HCT116 (cell line): ENCODE results near the gene NENF.

Experiments used
- CEBPB ChIP-seq: IDR thresholded peaks from 2 replicates; pipeline ENCODE4 v1.6.1; 2012; ENCODE audit warnings: low read depth
- EZH2 ChIP-seq: fragments of 200-600 bp; sonication (generic); IDR thresholded peaks from 2 replicates; pipeline ENCODE4 v1.6.1; 2017; ENCODE audit warnings: antibody characterized with exemption, mixed run types
- EZH2phosphoT487 ChIP-seq: fragments of 200-600 bp; IDR thresholded peaks from 2 replicates; pipeline ENCODE4 v1.6.1; 2018; ENCODE audit warnings: antibody characterized with exemption, borderline replicate concordance
- POLR2A ChIP-seq: IDR thresholded peaks from 2 replicates; pipeline ENCODE4 v1.7.0; 2011; ENCODE audit warnings: borderline replicate concordance; ENCODE audit not compliant: insufficient read depth, insufficient read length; ENCODE audit errors: extremely low read depth
- POLR2AphosphoS5 ChIP-seq: IDR thresholded peaks from 2 replicates; pipeline ENCODE4 v1.6.1; 2011; ENCODE audit warnings: mild to moderate bottlenecking, low read depth, low read length, moderate library complexity
- RAD21 ChIP-seq: IDR thresholded peaks from 2 replicates; pipeline ENCODE4 v1.6.1; 2012; ENCODE audit warnings: low read depth, mild to moderate bottlenecking
- TCF7L2 ChIP-seq: IDR thresholded peaks from 2 replicates; pipeline ENCODE4 v1.7.0; 2011; ENCODE audit warnings: borderline replicate concordance, inconsistent platforms; ENCODE audit not compliant: insufficient read depth, insufficient read length; ENCODE audit errors: extremely low read depth
- TF ChIP-seq, protein P1 (sequence below), 3 experiments: fragments of 200-600 bp in 1 of 3; sonication (generic) in 1 of 3; IDR thresholded peaks in 2 of 3; conservative IDR thresholded peaks in 1 of 3; 2 replicates each; pipeline ENCODE4 v1.5.1; 2012 to 2017; ENCODE audit warnings: low read depth in 2 of 3, low read length in 2 of 3, antibody characterized with exemption in 1 of 3, borderline replicate concordance in 1 of 3, control low read depth in 1 of 3, mild to moderate bottlenecking in 1 of 3, mixed read lengths in 1 of 3, mixed run types in 1 of 3, moderate library complexity in 1 of 3; ENCODE audit not compliant: insufficient read depth in 1 of 3
- TF ChIP-seq, protein P2 (sequence below): IDR thresholded peaks from 2 replicates; pipeline ENCODE4 v1.6.1; 2012; ENCODE audit warnings: low read depth
- TF ChIP-seq, protein P3 (sequence below): IDR thresholded peaks from 2 replicates; pipeline ENCODE4 v1.6.1; 2012

DNA sequence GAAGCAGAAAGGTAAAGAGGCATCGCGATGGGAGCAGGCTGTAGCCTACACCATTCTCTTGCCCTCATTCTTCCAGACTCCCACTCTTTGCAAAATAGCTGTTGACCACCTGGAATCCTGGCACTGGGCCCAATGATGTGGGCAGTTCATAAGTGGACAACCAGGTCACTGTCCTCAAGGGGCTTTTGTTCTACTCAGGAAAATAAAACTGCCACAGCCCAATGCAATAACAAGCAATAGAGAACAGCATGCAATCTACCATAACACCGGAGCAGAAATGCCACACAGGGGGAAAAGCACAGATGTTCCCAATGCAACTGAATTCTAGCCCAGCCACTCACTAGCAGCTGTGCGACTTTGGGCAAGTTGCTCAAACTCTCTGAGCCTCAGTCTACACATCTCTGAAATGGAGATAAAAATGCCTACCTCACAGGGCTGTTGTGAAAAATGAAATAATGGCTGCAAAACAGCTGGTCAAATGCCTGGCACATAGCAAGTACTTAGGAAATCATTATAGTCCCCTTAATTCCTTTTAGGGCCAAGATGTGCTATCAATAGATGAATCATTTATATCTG lies 56.7 kb downstream of the NENF start:
- TF ChIP-seq, protein P1, sequence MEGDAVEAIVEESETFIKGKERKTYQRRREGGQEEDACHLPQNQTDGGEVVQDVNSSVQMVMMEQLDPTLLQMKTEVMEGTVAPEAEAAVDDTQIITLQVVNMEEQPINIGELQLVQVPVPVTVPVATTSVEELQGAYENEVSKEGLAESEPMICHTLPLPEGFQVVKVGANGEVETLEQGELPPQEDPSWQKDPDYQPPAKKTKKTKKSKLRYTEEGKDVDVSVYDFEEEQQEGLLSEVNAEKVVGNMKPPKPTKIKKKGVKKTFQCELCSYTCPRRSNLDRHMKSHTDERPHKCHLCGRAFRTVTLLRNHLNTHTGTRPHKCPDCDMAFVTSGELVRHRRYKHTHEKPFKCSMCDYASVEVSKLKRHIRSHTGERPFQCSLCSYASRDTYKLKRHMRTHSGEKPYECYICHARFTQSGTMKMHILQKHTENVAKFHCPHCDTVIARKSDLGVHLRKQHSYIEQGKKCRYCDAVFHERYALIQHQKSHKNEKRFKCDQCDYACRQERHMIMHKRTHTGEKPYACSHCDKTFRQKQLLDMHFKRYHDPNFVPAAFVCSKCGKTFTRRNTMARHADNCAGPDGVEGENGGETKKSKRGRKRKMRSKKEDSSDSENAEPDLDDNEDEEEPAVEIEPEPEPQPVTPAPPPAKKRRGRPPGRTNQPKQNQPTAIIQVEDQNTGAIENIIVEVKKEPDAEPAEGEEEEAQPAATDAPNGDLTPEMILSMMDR (IDR thresholded peaks at IDR 0.05 in 2 of 3, conservative IDR thresholded peaks at IDR 0.05 in 1 of 3; ENCODE audit: borderline replicate concordance in 1 of 3, insufficient read depth in 1 of 3, low read depth in 2 of 3, low read length in 2 of 3): no peak
- no peak for TF ChIP-seq EZH2
- TF ChIP-seq POLR2A: no peak
- TF ChIP-seq, protein P2, sequence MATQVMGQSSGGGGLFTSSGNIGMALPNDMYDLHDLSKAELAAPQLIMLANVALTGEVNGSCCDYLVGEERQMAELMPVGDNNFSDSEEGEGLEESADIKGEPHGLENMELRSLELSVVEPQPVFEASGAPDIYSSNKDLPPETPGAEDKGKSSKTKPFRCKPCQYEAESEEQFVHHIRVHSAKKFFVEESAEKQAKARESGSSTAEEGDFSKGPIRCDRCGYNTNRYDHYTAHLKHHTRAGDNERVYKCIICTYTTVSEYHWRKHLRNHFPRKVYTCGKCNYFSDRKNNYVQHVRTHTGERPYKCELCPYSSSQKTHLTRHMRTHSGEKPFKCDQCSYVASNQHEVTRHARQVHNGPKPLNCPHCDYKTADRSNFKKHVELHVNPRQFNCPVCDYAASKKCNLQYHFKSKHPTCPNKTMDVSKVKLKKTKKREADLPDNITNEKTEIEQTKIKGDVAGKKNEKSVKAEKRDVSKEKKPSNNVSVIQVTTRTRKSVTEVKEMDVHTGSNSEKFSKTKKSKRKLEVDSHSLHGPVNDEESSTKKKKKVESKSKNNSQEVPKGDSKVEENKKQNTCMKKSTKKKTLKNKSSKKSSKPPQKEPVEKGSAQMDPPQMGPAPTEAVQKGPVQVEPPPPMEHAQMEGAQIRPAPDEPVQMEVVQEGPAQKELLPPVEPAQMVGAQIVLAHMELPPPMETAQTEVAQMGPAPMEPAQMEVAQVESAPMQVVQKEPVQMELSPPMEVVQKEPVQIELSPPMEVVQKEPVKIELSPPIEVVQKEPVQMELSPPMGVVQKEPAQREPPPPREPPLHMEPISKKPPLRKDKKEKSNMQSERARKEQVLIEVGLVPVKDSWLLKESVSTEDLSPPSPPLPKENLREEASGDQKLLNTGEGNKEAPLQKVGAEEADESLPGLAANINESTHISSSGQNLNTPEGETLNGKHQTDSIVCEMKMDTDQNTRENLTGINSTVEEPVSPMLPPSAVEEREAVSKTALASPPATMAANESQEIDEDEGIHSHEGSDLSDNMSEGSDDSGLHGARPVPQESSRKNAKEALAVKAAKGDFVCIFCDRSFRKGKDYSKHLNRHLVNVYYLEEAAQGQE: no peak
- TF ChIP-seq EZH2phosphoT487: no peak
- no peak for TF ChIP-seq CEBPB
- TF ChIP-seq RAD21: no peak
- TF ChIP-seq, protein P3, sequence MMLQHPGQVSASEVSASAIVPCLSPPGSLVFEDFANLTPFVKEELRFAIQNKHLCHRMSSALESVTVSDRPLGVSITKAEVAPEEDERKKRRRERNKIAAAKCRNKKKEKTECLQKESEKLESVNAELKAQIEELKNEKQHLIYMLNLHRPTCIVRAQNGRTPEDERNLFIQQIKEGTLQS: no peak
- TF ChIP-seq TCF7L2: no peak
- TF ChIP-seq POLR2AphosphoS5: no peak
